SK-N-SH (cell line): Measurements from ENCODE around the gene CDK14. TPM values are rescaled to one million over a fixed set of nuclear protein-coding genes. Genes with fewer than 3 reads are reported as not detected.

Source experiments
- CTCF ChIA-PET: fragments of 300-600, 350-600 bp; formaldehyde crosslinking; extraction: SDS; loops from one replicate; lab custom pipeline; 2021; lab: Yijun Ruan, JAX
- POLR2A ChIA-PET: fragments of 350-600 bp; sonication (Branson Sonifier 250); formaldehyde crosslinking; extraction: SDS; loops from one replicate; lab custom pipeline; 2020; ENCODE audit warnings: antibody characterized with exemption, inconsistent platforms; lab: Yijun Ruan, JAX
- DNase-seq: peaks from one replicate; pipeline ENCODE4 v3.0.0; 2012
- H2AFZ ChIP-seq: fragments of 200-600 bp; sonication (generic); 2 replicates; pipeline ENCODE4 v1.8.1; 2016; ENCODE audit warnings: antibody characterized with exemption, mild to moderate bottlenecking, low read depth
- H3F3A ChIP-seq: fragments of 200-600 bp; sonication (generic); replicated peaks from 2 replicates; pipeline ENCODE3; 2016; ENCODE audit warnings: antibody characterized with exemption, mild to moderate bottlenecking; ENCODE audit not compliant: insufficient read depth
- H3K27ac ChIP-seq, 2 experiments: fragments of 200-500 bp in 1 of 2; fragments of 200-600 bp in 1 of 2; sonication (Bioruptor generic) in 1 of 2; sonication (generic), shearing (Covaris generic) in 1 of 2; 2 replicates each; pipeline versions ENCODE4 v1.5.1 to v1.6.1; 2014 to 2016; ENCODE audit warnings: low read depth in 2 of 2, inconsistent platforms in 1 of 2, low read length in 1 of 2, mild to moderate bottlenecking in 1 of 2, mixed read lengths in 1 of 2
- H3K27me3 ChIP-seq: fragments of 200-600 bp; sonication (generic), shearing (Covaris generic); 2 replicates; pipeline ENCODE4 v1.6.1; 2016; ENCODE audit warnings: mixed run types; ENCODE audit not compliant: insufficient read depth
- H3K36me3 ChIP-seq, 2 experiments: fragments of 200-500 bp in 1 of 2; fragments of 200-600 bp in 1 of 2; sonication (Bioruptor generic) in 1 of 2; sonication (generic) in 1 of 2; replicated peaks in 1 of 2; 2 replicates each; pipeline versions ENCODE3 to v1.5.1; 2014 to 2016; ENCODE audit warnings: low read length in 1 of 2, mild to moderate bottlenecking in 1 of 2; ENCODE audit not compliant: insufficient read depth in 2 of 2, control insufficient read depth in 1 of 2
- H3K4me1 ChIP-seq, 2 experiments: fragments of 200-500 bp in 1 of 2; fragments of 200-600 bp in 1 of 2; sonication (Bioruptor generic) in 1 of 2; sonication (generic), shearing (Covaris generic) in 1 of 2; 2 replicates each; pipeline versions ENCODE4 v1.5.1 to v1.6.1; 2014 to 2016; ENCODE audit warnings: low read depth in 1 of 2, low read length in 1 of 2, mixed run types in 1 of 2; ENCODE audit not compliant: insufficient read depth in 2 of 2, control insufficient read depth in 1 of 2
- H3K4me2 ChIP-seq: fragments of 200-600 bp; sonication (generic), shearing (Covaris generic); 2 replicates; pipeline ENCODE4 v1.6.1; 2017; ENCODE audit warnings: mixed run types
- H3K4me3 ChIP-seq, 2 experiments: fragments of 200-500 bp in 1 of 2; fragments of 200-600 bp in 1 of 2; sonication (Bioruptor generic) in 1 of 2; sonication (generic), shearing (Covaris generic) in 1 of 2; 2 replicates each; pipeline versions ENCODE4 v1.5.1 to v1.8.1; 2014 to 2016; ENCODE audit warnings: low read depth in 2 of 2, inconsistent platforms in 1 of 2, low read length in 1 of 2, mild to moderate bottlenecking in 1 of 2, mixed read lengths in 1 of 2, moderate library complexity in 1 of 2
- H3K79me2 ChIP-seq: fragments of 200-600 bp; sonication (generic); 2 replicates; pipeline ENCODE4 v1.8.1; 2017; ENCODE audit warnings: mild to moderate bottlenecking; ENCODE audit not compliant: insufficient read depth
- H3K9ac ChIP-seq: fragments of 200-600 bp; sonication (generic); 2 replicates; pipeline ENCODE4 v1.6.1; 2017; ENCODE audit warnings: mixed run types
- H3K9me2 ChIP-seq: fragments of 200-600 bp; sonication (generic); 2 replicates; pipeline ENCODE4 v1.6.1; 2017; ENCODE audit warnings: mixed run types
- H3K9me3 ChIP-seq: fragments of 200-600 bp; sonication (generic); 2 replicates; pipeline ENCODE4 v1.6.1; 2017; ENCODE audit warnings: mixed run types, mild to moderate bottlenecking, moderate library complexity
- H4K20me1 ChIP-seq: fragments of 200-600 bp; sonication (generic); 2 replicates; pipeline ENCODE4 v1.6.1; 2017; ENCODE audit warnings: mild to moderate bottlenecking, mixed run types; ENCODE audit not compliant: insufficient read depth
- CHD2 ChIP-seq: fragments of 150-350 bp; IDR thresholded peaks from 2 replicates; pipeline ENCODE4 v1.6.1; 2018; ENCODE audit warnings: low read length; ENCODE audit not compliant: partially characterized antibody
- FOXJ3 ChIP-seq: sonication (generic); formaldehyde crosslinking; IDR thresholded peaks from 2 replicates; pipeline ENCODE4 v1.5.1; 2020; ENCODE audit warnings: mild to moderate bottlenecking, missing genetic modification reagents
- FOXM1 ChIP-seq: IDR thresholded peaks from 2 replicates; pipeline ENCODE4 v1.4.0; 2012; ENCODE audit warnings: low read depth, mild to moderate bottlenecking
- GABPA ChIP-seq: IDR thresholded peaks from 2 replicates; pipeline ENCODE4 v1.4.0; 2012; ENCODE audit warnings: low read depth, mild to moderate bottlenecking
- GATA2 ChIP-seq: sonication (generic); formaldehyde crosslinking; IDR thresholded peaks from 2 replicates; pipeline ENCODE4 v1.5.0; 2020; ENCODE audit warnings: mild to moderate bottlenecking, missing genetic modification reagents
- IRF3 ChIP-seq: fragments of 150-350 bp; IDR thresholded peaks from 2 replicates; pipeline ENCODE4 v1.6.1; 2016; ENCODE audit warnings: mild to moderate bottlenecking, low read depth, low read length
- MEF2A ChIP-seq: IDR thresholded peaks from 2 replicates; pipeline ENCODE4 v1.4.0; 2012; ENCODE audit warnings: low read depth, borderline replicate concordance
- MXI1 ChIP-seq: IDR thresholded peaks from 2 replicates; pipeline ENCODE4 v1.6.1; 2012; ENCODE audit warnings: mild to moderate bottlenecking, low read depth, low read length, improper control_type of control experiment
- NRF1 ChIP-seq: IDR thresholded peaks from 2 replicates; pipeline ENCODE4 v1.6.1; 2012; ENCODE audit warnings: low read depth, mild to moderate bottlenecking, low read length
- POLR2AphosphoS5 ChIP-seq: IDR thresholded peaks from 2 replicates; pipeline ENCODE4 v1.6.1; 2012; ENCODE audit warnings: low read depth, low read length
- RAD21 ChIP-seq: IDR thresholded peaks from 2 replicates; pipeline ENCODE4 v1.6.1; 2012; ENCODE audit warnings: mild to moderate bottlenecking, low read length
- RXRA ChIP-seq: IDR thresholded peaks from 2 replicates; pipeline ENCODE4 v1.4.0; 2012; ENCODE audit warnings: low read depth, mild to moderate bottlenecking, borderline replicate concordance
- SMC3 ChIP-seq: IDR thresholded peaks from 2 replicates; pipeline ENCODE4 v1.6.1; 2012; ENCODE audit warnings: low read depth, low read length, improper control_type of control experiment
- USF1 ChIP-seq: IDR thresholded peaks from 2 replicates; pipeline ENCODE4 v1.4.0; 2012; ENCODE audit warnings: low read depth, borderline replicate concordance
- YY1 ChIP-seq: IDR thresholded peaks from 2 replicates; pipeline ENCODE4 v1.4.0; 2012; ENCODE audit warnings: low read depth, mild to moderate bottlenecking
- ZBTB33 ChIP-seq: IDR thresholded peaks from 2 replicates; pipeline ENCODE4 v1.4.0; 2012; ENCODE audit warnings: low read depth, borderline replicate concordance
- WGBS: methylation state at CpG from one replicate; pipeline ENCODE4 v1.1.6; 2017; ENCODE audit warnings: low lambda C conversion rate; 5-methylcytosine and 5-hydroxymethylcytosine counted together
- polyA plus RNA-seq, 3 experiments: library from polyadenylated mRNA; depleted of rRNA; stranded (reverse); fragments of >200 nt; gene quantifications; 2 replicates each; pipeline ENCODE4 v1.2.3, GENCODE V29; 2012

The CDK14 gene
- polyA plus RNA-seq, 1 of the 3 experiments (the other 2 are of a cell fraction), result 13.9 TPM

- no peak overlapping the region for H3K4me3 ChIP-seq
- no peaks in the 10 kb centered on the region for H3K9me2 ChIP-seq
- H3K79me2 ChIP-seq, result no peaks in the 10 kb centered on the region
- DNase-seq, result no peak
- H3K9ac ChIP-seq, result no peak overlapping the region
- H3K27ac ChIP-seq, result no peak overlapping the region
- H3K4me2 ChIP-seq, result no peak overlapping the region
- ChIA-PET POLR2A (no interaction called here), CTCF (interaction anchor here (1.3 kb wide), 1 partner anchor 15 kb away, joined by 3 read pairs; no protein-coding TSS in a partner anchor)
- peaks cover 0 to 15% of the 10 kb centered on the region in 2 experiments; a peak in 3 of 4 replicates for H3K4me1 ChIP-seq
- peaks cover 4% of the 10 kb centered on the region; the same call in 1 of the 2 replicates for H4K20me1 ChIP-seq
- H3K9me3 ChIP-seq, result no peaks in the 10 kb centered on the region
- peaks cover 0 to 5% of the 10 kb centered on the region in 2 experiments for H3K36me3 ChIP-seq
- no peak overlapping the region for H2AFZ ChIP-seq
- H3F3A ChIP-seq, result peaks cover 28% of the 10 kb centered on the region
- 95% methylated on average over 2 of the region's 2 CpGs for WGBS
- H3K27me3 ChIP-seq, result no peaks in the 10 kb centered on the region
- no peak for TF ChIP-seq RAD21
- no peak for TF ChIP-seq CHD2
- no peak for TF ChIP-seq RXRA
- TF ChIP-seq YY1, result no peak
- TF ChIP-seq GABPA, result no peak
- no peak for TF ChIP-seq IRF3
- TF ChIP-seq POLR2AphosphoS5, result no peak
- no peak for TF ChIP-seq FOXM1
- TF ChIP-seq GATA2 (CRISPR knock-in tag), result no peak
Measured at GRCh38 chr7:91185771-91186170, 589.6 kb downstream of the CDK14 start.

- no peak overlapping the region for H3K27ac ChIP-seq
- ChIA-PET CTCF (interaction anchor here (1.3 kb wide), 1 partner anchor 14 kb away, joined by 3 read pairs; no protein-coding TSS in a partner anchor), POLR2A (no interaction called here)
- H3F3A ChIP-seq, result peaks cover 15% of the 10 kb centered on the region
- peaks cover 4% of the 10 kb centered on the region; the same call in 1 of the 2 replicates for H4K20me1 ChIP-seq
- no peak overlapping the region for H2AFZ ChIP-seq
- H3K36me3 ChIP-seq, result peaks cover 0 to 5% of the 10 kb centered on the region in 2 experiments
- H3K9me2 ChIP-seq, result no peaks in the 10 kb centered on the region
- H3K79me2 ChIP-seq, result no peaks in the 10 kb centered on the region
- no peak for DNase-seq
- WGBS, result 93% methylated on average over 2 of the region's 2 CpGs
- H3K4me3 ChIP-seq, result no peak overlapping the region
- no peaks in the 10 kb centered on the region for H3K27me3 ChIP-seq
- H3K9ac ChIP-seq, result no peak overlapping the region
- TF ChIP-seq NRF1 (no peak), FOXJ3 (no peak), MXI1 (no peak)
- H3K4me2 ChIP-seq, result no peak overlapping the region
- no peaks in the 10 kb centered on the region for H3K9me3 ChIP-seq
- peaks cover 0 to 14% of the 10 kb centered on the region in 2 experiments for H3K4me1 ChIP-seq
Measured at GRCh38 chr7:91187061-91187460, 590.9 kb downstream of the CDK14 start.

GRCh38 chr7:91191771-91192170 lies 595.6 kb downstream of the CDK14 start:
- Histone ChIP-seq H3K27ac (no peak overlapping the region), H3K4me3 (no peak overlapping the region), H3K27me3 (no peaks in the 10 kb centered on the region), H3K36me3 (peaks cover 0 to 5% of the 10 kb centered on the region in 2 experiments), H3K9me3 (no peaks in the 10 kb centered on the region), H4K20me1 (no peaks in the 10 kb centered on the region), H3K9me2 (no peaks in the 10 kb centered on the region), H3K4me1 (peaks cover 5 to 8% of the 10 kb centered on the region in 2 experiments; a peak in 3 of 4 replicates), H3K4me2 (no peak overlapping the region), H3K79me2 (no peaks in the 10 kb centered on the region), H3F3A (peaks cover 7% of the 10 kb centered on the region), H2AFZ (no peak overlapping the region), H3K9ac (no peak overlapping the region)
- ChIA-PET CTCF (interaction anchor here (1.5 kb wide), 1 partner anchor 108 kb away, joined by 4 read pairs; no protein-coding TSS in a partner anchor), POLR2A (no interaction called here)
- WGBS, result 90% methylated on average over 3 of the region's 3 CpGs
- DNase-seq, result no peak
- TF ChIP-seq YY1 (no peak), FOXJ3 (no peak), USF1 (no peak), ZBTB33 (no peak), IRF3 (no peak), SMC3 (no peak), MEF2A (no peak)
